T-helper 1 cell treated with Interleukin-12 subunit alpha and Interleukin-12 subunit beta and Interleukin-4 antibody, amounts not matched to agents 30 μg/mL and 1 μg/mL, for 36 hours (primary cell): Measurements from ENCODE around the gene AOC1.

Experiments used
- H3K27ac Mint-ChIP-seq: one replicate; pipeline ENCODE4 v1.8.0; 2021; ENCODE audit warnings: mild to moderate bottlenecking, mixed read lengths
- H3K27me3 Mint-ChIP-seq: one replicate; pipeline ENCODE4 v1.8.0; 2021; ENCODE audit warnings: low read depth, mixed read lengths
- H3K36me3 Mint-ChIP-seq: one replicate; pipeline ENCODE4 v1.8.0; 2021; ENCODE audit warnings: low read depth, mixed read lengths
- H3K4me1 Mint-ChIP-seq: one replicate; pipeline ENCODE4 v1.8.0; 2021; ENCODE audit warnings: low read depth, mixed read lengths
- H3K4me3 Mint-ChIP-seq: one replicate; pipeline ENCODE4 v1.8.0; 2021; ENCODE audit warnings: mild to moderate bottlenecking, moderate library complexity, mixed read lengths
- H3K9me3 Mint-ChIP-seq: one replicate; pipeline ENCODE4 v1.8.0; 2021; ENCODE audit warnings: mixed read lengths

The AOC1 gene

DNA sequence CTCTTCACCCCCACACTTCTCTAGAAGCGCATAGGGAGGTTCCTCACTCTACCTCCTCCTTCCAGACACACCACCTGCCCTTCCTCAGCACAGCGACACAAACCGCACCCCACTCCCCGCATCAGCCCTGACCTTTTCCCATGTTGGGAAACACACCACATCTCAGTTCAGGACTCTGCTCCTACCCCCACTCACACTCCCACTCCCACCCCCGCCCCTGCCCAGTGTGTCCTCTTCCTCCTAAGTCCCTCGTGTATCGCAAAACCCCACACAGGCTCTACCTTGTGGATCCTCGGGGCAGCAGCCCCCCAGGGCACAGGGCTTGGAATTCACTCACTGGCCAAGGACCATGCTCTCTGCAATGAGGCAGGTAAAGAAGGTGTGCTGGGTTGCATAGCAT lies 4.2 kb upstream of the AOC1 start:
- H3K27ac Mint-ChIP-seq = no peak overlapping the region
- H3K9me3 Mint-ChIP-seq = no peaks in the 10 kb centered on the region
- H3K4me3 Mint-ChIP-seq = no peak overlapping the region
- no peaks in the 10 kb centered on the region for H3K36me3 Mint-ChIP-seq
- no peaks in the 10 kb centered on the region for H3K4me1 Mint-ChIP-seq
- H3K27me3 Mint-ChIP-seq = peaks cover 22% of the 10 kb centered on the region

- no peak overlapping the region for H3K4me3 Mint-ChIP-seq
- H3K4me1 Mint-ChIP-seq = no peaks in the 10 kb centered on the region
- peaks cover 22% of the 10 kb centered on the region for H3K27me3 Mint-ChIP-seq
- no peaks in the 10 kb centered on the region for H3K36me3 Mint-ChIP-seq
- H3K9me3 Mint-ChIP-seq = no peaks in the 10 kb centered on the region
- no peak overlapping the region for H3K27ac Mint-ChIP-seq
Measured at GRCh38 chr7:150848561-150849115, 3.7 kb upstream of the AOC1 start.

- no peaks in the 10 kb centered on the region for H3K9me3 Mint-ChIP-seq
- H3K4me3 Mint-ChIP-seq = no peak overlapping the region
- peaks cover 22% of the 10 kb centered on the region for H3K27me3 Mint-ChIP-seq
- H3K4me1 Mint-ChIP-seq = no peaks in the 10 kb centered on the region
- no peak overlapping the region for H3K27ac Mint-ChIP-seq
- H3K36me3 Mint-ChIP-seq = no peaks in the 10 kb centered on the region
Measured at GRCh38 chr7:150849204-150849775, 3.0 kb upstream of the AOC1 start.

DNA sequence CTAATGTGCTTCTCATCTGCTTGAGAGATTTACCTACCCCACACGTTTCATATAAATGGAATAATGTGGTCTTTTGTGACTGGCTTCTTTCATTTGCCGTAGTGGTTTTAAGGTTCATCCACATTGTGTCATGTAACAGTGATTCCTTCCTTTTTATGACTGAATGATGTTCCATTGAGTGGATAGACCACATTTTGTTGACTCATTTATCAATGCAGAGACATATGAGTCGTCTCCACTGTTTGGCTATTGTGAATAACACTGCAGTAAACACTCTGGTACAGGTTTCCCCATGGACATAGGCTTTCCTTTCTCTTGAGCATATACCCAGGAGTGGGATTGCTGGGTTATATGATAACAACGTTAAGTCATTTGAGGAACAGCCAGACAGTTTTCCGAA lies 2.0 kb upstream of the AOC1 start:
- Mint-ChIP-seq H3K36me3 (no peaks in the 10 kb centered on the region), H3K9me3 (no peaks in the 10 kb centered on the region), H3K27ac (no peak overlapping the region), H3K4me3 (no peak overlapping the region), H3K4me1 (no peaks in the 10 kb centered on the region), H3K27me3 (peaks cover 17% of the 10 kb centered on the region)

- Mint-ChIP-seq H3K9me3 (no peaks in the 10 kb centered on the region), H3K4me1 (no peaks in the 10 kb centered on the region), H3K4me3 (no peak overlapping the region), H3K27ac (no peak overlapping the region), H3K27me3 (peaks cover 15% of the 10 kb centered on the region), H3K36me3 (no peaks in the 10 kb centered on the region)
Measured at GRCh38 chr7:150851492-150852370, 586 bp upstream of the AOC1 start.

GRCh38 chr7:150854066-150855000 lies 2.0 kb downstream of the AOC1 start:
- H3K4me1 Mint-ChIP-seq = no peaks in the 10 kb centered on the region
- no peak overlapping the region for H3K4me3 Mint-ChIP-seq
- H3K27ac Mint-ChIP-seq = no peak overlapping the region
- H3K36me3 Mint-ChIP-seq = no peaks in the 10 kb centered on the region
- H3K9me3 Mint-ChIP-seq = no peaks in the 10 kb centered on the region
- peaks cover 12% of the 10 kb centered on the region for H3K27me3 Mint-ChIP-seq

GRCh38 chr7:150855046-150855445 lies 2.7 kb downstream of the AOC1 start:
- H3K27ac Mint-ChIP-seq = no peak overlapping the region
- peaks cover 12% of the 10 kb centered on the region for H3K27me3 Mint-ChIP-seq
- H3K36me3 Mint-ChIP-seq = no peaks in the 10 kb centered on the region
- no peak overlapping the region for H3K4me3 Mint-ChIP-seq
- no peaks in the 10 kb centered on the region for H3K9me3 Mint-ChIP-seq
- H3K4me1 Mint-ChIP-seq = no peaks in the 10 kb centered on the region

DNA sequence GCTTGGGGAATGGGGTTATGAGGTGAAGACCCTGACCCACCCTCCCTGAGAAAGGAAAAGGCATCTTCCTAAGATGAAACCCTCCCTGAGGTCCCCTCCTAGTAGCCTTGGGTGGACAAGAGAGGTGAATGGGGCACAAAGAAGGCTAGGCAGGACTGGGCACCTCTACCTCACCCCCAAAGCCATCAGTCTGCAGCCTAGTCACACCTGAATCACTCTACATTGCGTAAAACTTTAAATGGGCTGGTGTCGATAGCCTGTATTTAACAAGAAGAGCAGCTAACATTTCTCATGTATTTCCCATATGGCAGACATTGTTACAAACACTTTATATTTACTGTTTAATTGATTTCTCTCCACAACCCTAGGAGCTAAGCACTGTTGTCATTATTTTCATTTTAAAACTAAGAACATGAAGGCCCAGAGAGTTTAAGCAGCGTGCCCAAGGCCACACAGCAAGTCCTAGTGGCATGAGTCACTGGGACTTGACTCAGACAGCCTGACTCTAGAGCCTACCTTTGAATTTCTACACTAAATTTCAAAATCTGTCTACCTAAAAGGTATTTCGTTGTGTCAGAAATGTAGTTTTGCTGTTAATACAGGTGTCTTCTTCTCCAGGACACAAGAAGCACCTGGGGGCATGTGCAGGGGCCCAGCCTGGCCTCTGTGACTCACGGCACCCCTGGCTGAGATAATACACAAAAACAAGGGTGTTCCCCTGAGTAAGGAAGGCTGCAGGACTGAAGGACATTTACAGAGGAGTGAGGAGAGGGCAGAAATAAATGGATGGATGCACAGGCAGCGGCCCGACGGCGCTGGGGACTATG lies 3.4 kb downstream of the AOC1 start:
- H3K9me3 Mint-ChIP-seq = no peaks in the 10 kb centered on the region
- no peaks in the 10 kb centered on the region for H3K4me1 Mint-ChIP-seq
- H3K27ac Mint-ChIP-seq = no peak overlapping the region
- H3K4me3 Mint-ChIP-seq = no peak overlapping the region
- no peaks in the 10 kb centered on the region for H3K36me3 Mint-ChIP-seq
- H3K27me3 Mint-ChIP-seq = peaks cover 11% of the 10 kb centered on the region

DNA sequence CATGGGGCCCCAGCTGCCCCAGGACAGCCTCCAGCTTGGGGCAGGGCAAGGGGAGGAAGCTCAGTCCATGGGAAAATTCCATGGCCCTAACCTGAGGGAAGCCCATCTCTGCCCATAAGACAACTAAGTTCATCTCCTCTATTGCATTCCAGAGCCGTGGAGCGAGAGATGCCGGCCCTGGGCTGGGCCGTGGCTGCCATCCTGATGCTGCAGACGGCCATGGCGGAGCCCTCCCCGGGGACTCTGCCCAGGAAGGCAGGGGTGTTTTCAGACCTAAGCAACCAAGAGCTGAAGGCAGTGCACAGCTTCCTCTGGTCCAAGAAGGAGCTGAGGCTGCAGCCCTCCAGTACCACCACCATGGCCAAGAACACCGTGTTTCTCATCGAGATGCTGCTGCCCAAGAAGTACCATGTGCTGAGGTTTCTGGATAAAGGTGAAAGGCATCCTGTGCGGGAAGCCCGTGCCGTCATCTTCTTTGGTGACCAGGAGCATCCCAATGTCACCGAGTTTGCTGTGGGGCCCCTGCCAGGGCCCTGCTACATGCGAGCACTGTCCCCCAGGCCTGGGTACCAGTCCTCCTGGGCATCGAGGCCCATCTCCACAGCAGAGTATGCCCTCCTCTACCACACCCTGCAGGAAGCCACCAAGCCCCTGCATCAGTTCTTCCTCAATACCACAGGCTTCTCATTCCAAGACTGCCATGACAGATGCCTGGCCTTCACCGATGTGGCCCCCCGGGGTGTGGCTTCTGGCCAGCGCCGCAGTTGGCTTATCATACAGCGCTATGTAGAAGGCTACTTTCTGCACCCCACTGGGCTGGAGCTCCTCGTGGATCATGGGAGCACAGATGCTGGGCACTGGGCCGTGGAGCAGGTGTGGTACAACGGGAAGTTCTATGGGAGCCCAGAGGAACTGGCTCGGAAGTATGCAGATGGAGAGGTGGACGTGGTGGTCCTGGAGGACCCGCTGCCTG lies 4.3 kb downstream of the AOC1 start:
- no peaks in the 10 kb centered on the region for H3K4me1 Mint-ChIP-seq
- no peak overlapping the region for H3K27ac Mint-ChIP-seq
- H3K27me3 Mint-ChIP-seq = peaks cover 4% of the 10 kb centered on the region
- no peaks in the 10 kb centered on the region for H3K36me3 Mint-ChIP-seq
- H3K9me3 Mint-ChIP-seq = no peaks in the 10 kb centered on the region
- H3K4me3 Mint-ChIP-seq = no peak overlapping the region

- no peaks in the 10 kb centered on the region for H3K27me3 Mint-ChIP-seq
- no peaks in the 10 kb centered on the region for H3K9me3 Mint-ChIP-seq
- H3K4me3 Mint-ChIP-seq = no peak overlapping the region
- H3K36me3 Mint-ChIP-seq = no peaks in the 10 kb centered on the region
- no peak overlapping the region for H3K27ac Mint-ChIP-seq
- H3K4me1 Mint-ChIP-seq = no peaks in the 10 kb centered on the region
Measured at GRCh38 chr7:150857276-150858055, 5.1 kb downstream of the AOC1 start.

GRCh38 chr7:150858236-150859197 lies 6.2 kb downstream of the AOC1 start:
- Mint-ChIP-seq H3K36me3 (no peaks in the 10 kb centered on the region), H3K4me1 (no peaks in the 10 kb centered on the region), H3K4me3 (no peak overlapping the region), H3K9me3 (no peaks in the 10 kb centered on the region), H3K27me3 (no peaks in the 10 kb centered on the region), H3K27ac (no peak overlapping the region)
